ENCODE data around the gene SPPL2A. TPM values are rescaled to one million over a fixed set of nuclear protein-coding genes. Genes with fewer than 3 reads are reported as not detected.

Gene SPPL2A
- total RNA-seq, 1 experiment from 2014 or later: 61.0 TPM

DNA sequence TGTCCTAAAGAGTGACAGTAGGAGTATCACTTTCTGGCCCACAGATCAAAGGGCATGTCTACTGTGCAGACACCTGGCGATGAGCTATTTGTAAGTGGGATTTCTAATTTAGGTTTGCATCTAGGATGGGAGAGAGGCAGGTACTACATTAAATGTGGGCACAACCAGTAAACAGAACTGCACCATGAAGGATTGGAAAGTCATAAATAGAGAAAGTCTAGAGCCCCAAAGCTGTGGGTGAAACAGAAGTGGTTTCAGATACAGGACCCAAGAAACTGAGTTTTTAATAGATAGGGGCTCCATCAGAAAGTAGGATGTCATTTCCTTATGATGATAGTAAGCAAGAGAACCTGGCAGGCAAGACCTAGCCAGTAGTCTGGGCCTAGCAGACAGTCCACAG is 35.2 kb upstream of the SPPL2A start:
- ChIA-PET RAD21 (ENCODE audit: low non-redundant PET in 1 of 2, low total read pairs in 2 of 2, uncharacterized antibody in 2 of 2, unreplicated experiment in 2 of 2) (interaction anchor here in 1 of 2 experiments (0.6 kb wide), 1 partner anchor 394 kb away, joined by 4 read pairs; no protein-coding TSS in a partner anchor), POLR2A (no interaction called here), CTCF (no interaction called here)
- DNase-seq (ENCODE audit: low read depth, low spot score) (no peak), ATAC-seq (no peak)
- Histone ChIP-seq H3K27me3 (ENCODE audit: insufficient read depth, low read length) (no peaks in the 10 kb centered on the region), H3K79me2 (ENCODE audit: insufficient read depth, low read length) (no peaks in the 10 kb centered on the region), H3K4me3 (replicated peaks in 1 of 2; ENCODE audit: low read depth in 1 of 2, low read length in 2 of 2) (no peak overlapping the region), H3K9ac (ENCODE audit: low read length) (no peak overlapping the region), H4K20me1 (ENCODE audit: insufficient read depth) (no peaks in the 10 kb centered on the region), H2AFZ (ENCODE audit: low read depth, low read length, poor library complexity, severe bottlenecking) (no peak overlapping the region), H3K9me3 (ENCODE audit: control insufficient read depth in 1 of 2, insufficient read depth in 1 of 2, low read depth in 1 of 2, low read length in 2 of 2) (no peaks in the 10 kb centered on the region), H3K4me2 (ENCODE audit: low read length) (no peak overlapping the region), H3K9me2 (ENCODE audit: insufficient read depth) (no peaks in the 10 kb centered on the region), H3K4me1 (ENCODE audit: control insufficient read depth in 1 of 2, insufficient read depth in 2 of 2, low read length in 2 of 2) (peaks cover 4 to 11% of the 10 kb centered on the region in 2 experiments; a peak in 2 of 4 replicates), H3K27ac (ENCODE audit: low read depth, low read length) (no peak overlapping the region), H3K36me3 (ENCODE audit: control insufficient read depth in 1 of 2, insufficient read depth in 2 of 2, low read length in 2 of 2) (no peaks in the 10 kb centered on the region)
- intact Hi-C loops (cut with micrococcal nuclease): no loop called here
- BruUV-seq (replicated peaks): no TSS peak
- TF ChIP-seq ZNF274 (IDR thresholded peaks at IDR 0.05; ENCODE audit: low read depth, low read length) (no peak), TCF7L2 (IDR thresholded peaks at IDR 0.05; ENCODE audit: borderline replicate concordance, extremely low read depth, insufficient read depth, insufficient read length) (no peak), CEBPB (IDR thresholded peaks at IDR 0.05; ENCODE audit: low read depth) (no peak), EZH2 (IDR thresholded peaks at IDR 0.05) (no peak), SP1 (IDR thresholded peaks at IDR 0.05; ENCODE audit: low read depth) (no peak), REST (IDR thresholded peaks at IDR 0.05; ENCODE audit: low read depth) (no peak), ZFX (IDR thresholded peaks at IDR 0.05) (no peak), RAD21 (IDR thresholded peaks at IDR 0.05; ENCODE audit: low read depth) (no peak), YY1 (IDR thresholded peaks at IDR 0.05; ENCODE audit: extremely low read depth, insufficient replicate concordance, low read depth, low read length) (no peak), JUND (IDR thresholded peaks at IDR 0.05) (no peak), CBX3 (IDR thresholded peaks at IDR 0.05; ENCODE audit: low read depth) (no peak), POLR2A (IDR thresholded peaks at IDR 0.05; ENCODE audit: borderline replicate concordance, extremely low read depth, insufficient read depth, insufficient read length) (no peak), POLR2AphosphoS5 (IDR thresholded peaks at IDR 0.05; ENCODE audit: low read depth, low read length) (no peak), SRF (IDR thresholded peaks at IDR 0.05; ENCODE audit: low read depth) (no peak), SIN3A (IDR thresholded peaks at IDR 0.05; ENCODE audit: low read depth) (no peak), FOSL1 (IDR thresholded peaks at IDR 0.05; ENCODE audit: low read depth) (no peak), ATF3 (IDR thresholded peaks at IDR 0.05) (no peak)
- TF ChIP-seq, protein P1, sequence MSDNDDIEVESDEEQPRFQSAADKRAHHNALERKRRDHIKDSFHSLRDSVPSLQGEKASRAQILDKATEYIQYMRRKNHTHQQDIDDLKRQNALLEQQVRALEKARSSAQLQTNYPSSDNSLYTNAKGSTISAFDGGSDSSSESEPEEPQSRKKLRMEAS (IDR thresholded peaks at IDR 0.05): no peak
- TF ChIP-seq, protein P2, sequence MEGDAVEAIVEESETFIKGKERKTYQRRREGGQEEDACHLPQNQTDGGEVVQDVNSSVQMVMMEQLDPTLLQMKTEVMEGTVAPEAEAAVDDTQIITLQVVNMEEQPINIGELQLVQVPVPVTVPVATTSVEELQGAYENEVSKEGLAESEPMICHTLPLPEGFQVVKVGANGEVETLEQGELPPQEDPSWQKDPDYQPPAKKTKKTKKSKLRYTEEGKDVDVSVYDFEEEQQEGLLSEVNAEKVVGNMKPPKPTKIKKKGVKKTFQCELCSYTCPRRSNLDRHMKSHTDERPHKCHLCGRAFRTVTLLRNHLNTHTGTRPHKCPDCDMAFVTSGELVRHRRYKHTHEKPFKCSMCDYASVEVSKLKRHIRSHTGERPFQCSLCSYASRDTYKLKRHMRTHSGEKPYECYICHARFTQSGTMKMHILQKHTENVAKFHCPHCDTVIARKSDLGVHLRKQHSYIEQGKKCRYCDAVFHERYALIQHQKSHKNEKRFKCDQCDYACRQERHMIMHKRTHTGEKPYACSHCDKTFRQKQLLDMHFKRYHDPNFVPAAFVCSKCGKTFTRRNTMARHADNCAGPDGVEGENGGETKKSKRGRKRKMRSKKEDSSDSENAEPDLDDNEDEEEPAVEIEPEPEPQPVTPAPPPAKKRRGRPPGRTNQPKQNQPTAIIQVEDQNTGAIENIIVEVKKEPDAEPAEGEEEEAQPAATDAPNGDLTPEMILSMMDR (IDR thresholded peaks at IDR 0.05 in 2 of 3, conservative IDR thresholded peaks at IDR 0.05 in 1 of 3; ENCODE audit: borderline replicate concordance in 1 of 3, insufficient read depth in 1 of 3, low read depth in 2 of 3, low read length in 2 of 3): no peak

Measured in HCT116 (cell line).